Muscle layer of duodenum (tissue), 2 donors: Measurements from ENCODE around the gene PEX11A.

ENCODE experiments used
- H3K27ac ChIP-seq: one replicate; pipeline ENCODE4 v1.7.0; 2013; ENCODE audit warnings: mild to moderate bottlenecking, low read length
- H3K27me3 ChIP-seq: one replicate; pipeline ENCODE4 v1.7.0; 2013; ENCODE audit warnings: low read depth, mild to moderate bottlenecking, control low read depth, low read length
- H3K36me3 ChIP-seq, 2 donors: one replicate each; pipeline ENCODE4 v1.7.0; 2013; ENCODE audit warnings: low read length in 2 of 2, control low read depth in 1 of 2, mild to moderate bottlenecking in 1 of 2; ENCODE audit not compliant: insufficient read depth in 2 of 2, control insufficient read depth in 1 of 2
- H3K4me1 ChIP-seq, 2 donors: one replicate each; pipeline ENCODE4 v1.7.0; 2013; ENCODE audit warnings: low read length in 2 of 2, mild to moderate bottlenecking in 2 of 2, control low read depth in 1 of 2, moderate library complexity in 1 of 2; ENCODE audit not compliant: insufficient read depth in 2 of 2, control insufficient read depth in 1 of 2
- H3K4me3 ChIP-seq, 2 donors: one replicate each; pipeline ENCODE4 v1.7.0; 2013; ENCODE audit warnings: low read length in 2 of 2, low read depth in 1 of 2, mild to moderate bottlenecking in 1 of 2
- H3K9me3 ChIP-seq, 2 donors: one replicate each; pipeline ENCODE4 v1.7.0; 2013; ENCODE audit warnings: low read length in 2 of 2, control low read depth in 1 of 2, mild to moderate bottlenecking in 1 of 2; ENCODE audit not compliant: control insufficient read depth in 1 of 2
- donor health status: healthy.

The PEX11A gene

GRCh38 chr15:89674526-89674925 lies 16.0 kb downstream of the PEX11A start:
- Histone ChIP-seq H3K9me3 (no peaks in the 10 kb centered on the region), H3K4me1 (no peaks in the 10 kb centered on the region), H3K36me3 (no peaks in the 10 kb centered on the region), H3K27me3 (no peaks in the 10 kb centered on the region), H3K4me3 (no peak overlapping the region), H3K27ac (no peak overlapping the region)

- Histone ChIP-seq H3K27ac (no peak overlapping the region), H3K27me3 (no peaks in the 10 kb centered on the region), H3K36me3 (no peaks in the 10 kb centered on the region), H3K9me3 (no peaks in the 10 kb centered on the region), H3K4me3 (no peak overlapping the region), H3K4me1 (no peaks in the 10 kb centered on the region)
These were observed 17.4 kb downstream of the PEX11A start for GRCh38 chr15:89673165-89673512.

- Histone ChIP-seq H3K36me3 (no peaks in the 10 kb centered on the region), H3K27me3 (no peaks in the 10 kb centered on the region), H3K4me1 (no peaks in the 10 kb centered on the region), H3K9me3 (no peaks in the 10 kb centered on the region), H3K4me3 (no peak overlapping the region), H3K27ac (no peak overlapping the region)
These were observed 18.1 kb downstream of the PEX11A start for GRCh38 chr15:89672221-89673164.

- H3K4me3 ChIP-seq = no peak overlapping the region
- H3K27me3 ChIP-seq = no peaks in the 10 kb centered on the region
- no peaks in the 10 kb centered on the region for H3K9me3 ChIP-seq
- no peak overlapping the region for H3K27ac ChIP-seq
- no peaks in the 10 kb centered on the region for H3K4me1 ChIP-seq
- no peaks in the 10 kb centered on the region for H3K36me3 ChIP-seq
These were observed 18.9 kb downstream of the PEX11A start for GRCh38 chr15:89671687-89672086.

GRCh38 chr15:89670971-89671560 lies 19.5 kb downstream of the PEX11A start:
- Histone ChIP-seq H3K27me3 (no peaks in the 10 kb centered on the region), H3K9me3 (no peaks in the 10 kb centered on the region), H3K4me3 (no peak overlapping the region), H3K4me1 (no peaks in the 10 kb centered on the region), H3K36me3 (no peaks in the 10 kb centered on the region), H3K27ac (no peak overlapping the region)

GRCh38 chr15:89669941-89670340 lies 20.6 kb downstream of the PEX11A start:
- Histone ChIP-seq H3K9me3 (no peaks in the 10 kb centered on the region), H3K27ac (no peak overlapping the region), H3K27me3 (no peaks in the 10 kb centered on the region), H3K4me3 (no peak overlapping the region), H3K36me3 (no peaks in the 10 kb centered on the region), H3K4me1 (peaks cover 0 to 2% of the 10 kb centered on the region in 2 donors)

GRCh38 chr15:89669309-89669865 lies 21.2 kb downstream of the PEX11A start:
- Histone ChIP-seq H3K27ac (no peak overlapping the region), H3K4me3 (no peak overlapping the region), H3K27me3 (no peaks in the 10 kb centered on the region), H3K36me3 (no peaks in the 10 kb centered on the region), H3K4me1 (peaks cover 0 to 7% of the 10 kb centered on the region in 2 donors), H3K9me3 (no peaks in the 10 kb centered on the region)

- Histone ChIP-seq H3K4me3 (no peak overlapping the region), H3K27ac (no peak overlapping the region), H3K9me3 (no peaks in the 10 kb centered on the region), H3K27me3 (no peaks in the 10 kb centered on the region), H3K4me1 (peaks cover 0 to 8% of the 10 kb centered on the region in 2 donors), H3K36me3 (no peaks in the 10 kb centered on the region)
These were observed 22.4 kb downstream of the PEX11A start for GRCh38 chr15:89668171-89668570.

GRCh38 chr15:89667706-89667960 lies 22.9 kb downstream of the PEX11A start:
- peaks cover 2 to 8% of the 10 kb centered on the region in 2 donors for H3K4me1 ChIP-seq

GRCh38 chr15:89666858-89667705 lies 23.5 kb downstream of the PEX11A start:
- Histone ChIP-seq H3K27me3 (no peaks in the 10 kb centered on the region), H3K4me3 (no peak overlapping the region), H3K4me1 (peaks cover 5 to 8% of the 10 kb centered on the region in 2 donors), H3K36me3 (no peaks in the 10 kb centered on the region), H3K27ac (no peak overlapping the region), H3K9me3 (no peaks in the 10 kb centered on the region)

More at GRCh38 chr15:89667706-89667960, 22.9 kb downstream of the PEX11A start:
- Histone ChIP-seq H3K4me3 (no peak overlapping the region), H3K27ac (no peak overlapping the region), H3K9me3 (no peaks in the 10 kb centered on the region), H3K27me3 (no peaks in the 10 kb centered on the region), H3K36me3 (no peaks in the 10 kb centered on the region)
